Activated T-helper 17 cell treated with anti-CD3 and anti-CD28 coated beads, Interleukin-2, amount 50 U/mL, for 72 hours (primary cell): ENCODE measurements around the gene THRSP. TPM values are rescaled to one million over a fixed set of nuclear protein-coding genes. Genes with fewer than 3 reads are reported as not detected.

Experiments
- ATAC-seq: fragments of 150-1000 bp; cut with Tn5 transposase; replicated peaks from 2 replicates; pipeline ENCODE4 v1.10.0; 2021; ENCODE audit warnings: mild to moderate bottlenecking, moderate library complexity
- H3K27ac Mint-ChIP-seq: one replicate; pipeline ENCODE4 v1.8.0; 2022; ENCODE audit warnings: mixed read lengths
- H3K27me3 Mint-ChIP-seq: one replicate; pipeline ENCODE4 v1.8.0; 2022; ENCODE audit warnings: mixed read lengths
- H3K36me3 Mint-ChIP-seq: one replicate; pipeline ENCODE4 v1.8.0; 2022; ENCODE audit warnings: low read depth, mild to moderate bottlenecking, mixed read lengths
- H3K4me1 Mint-ChIP-seq: one replicate; pipeline ENCODE4 v1.8.0; 2022; ENCODE audit warnings: mixed read lengths
- H3K4me3 Mint-ChIP-seq: one replicate; pipeline ENCODE4 v1.8.0; 2022; ENCODE audit warnings: mild to moderate bottlenecking, mixed read lengths
- H3K9me3 Mint-ChIP-seq: one replicate; pipeline ENCODE4 v1.8.0; 2022; ENCODE audit warnings: mixed read lengths
- total RNA-seq, 2 donors: library from RNA; stranded (reverse); gene quantifications; one replicate each; pipeline ENCODE4 v1.2.3, GENCODE V29; 2022

The THRSP gene
- total RNA-seq, 2 donors from 2014 or later = not detected

DNA sequence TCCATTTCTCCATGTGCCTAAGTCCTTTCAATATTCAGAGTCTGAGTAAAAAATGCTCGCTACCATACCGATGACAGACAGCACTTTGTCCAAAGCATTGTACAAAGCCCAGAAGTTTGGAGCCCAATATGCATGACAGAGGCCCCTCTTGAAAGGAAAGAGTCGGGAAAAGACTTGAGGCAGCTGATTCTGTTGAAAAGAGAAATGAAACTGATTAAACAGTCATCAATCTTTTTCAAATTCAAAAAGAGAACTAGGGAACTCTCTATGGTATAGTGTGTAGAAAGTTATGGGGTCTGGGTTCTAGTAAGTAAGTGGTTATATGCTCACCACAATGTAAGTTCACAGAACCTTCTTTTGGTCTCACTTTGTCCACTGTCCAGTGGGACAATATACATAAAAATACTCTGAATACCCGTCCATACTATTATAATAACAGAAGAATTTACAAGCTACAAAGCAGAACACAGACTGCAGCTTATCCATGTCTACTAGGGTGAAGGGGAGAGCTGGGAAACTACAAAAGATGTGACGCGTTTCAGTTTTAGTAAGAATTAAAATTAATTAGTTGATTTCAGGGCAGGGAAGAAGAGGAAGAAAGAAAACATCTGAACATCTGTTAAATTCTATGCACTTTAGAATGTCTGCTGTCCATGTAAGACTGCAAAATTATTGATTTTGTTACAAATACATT lies 49.1 kb downstream of the THRSP start:
- Mint-ChIP-seq H3K36me3 (peaks cover 61% of the 10 kb centered on the region), H3K4me1 (no peaks in the 10 kb centered on the region), H3K4me3 (no peak overlapping the region), H3K27me3 (no peaks in the 10 kb centered on the region), H3K9me3 (no peaks in the 10 kb centered on the region), H3K27ac (no peak overlapping the region)
- ATAC-seq = no peak

Other genes starting within 250 kb of the THRSP start
- gene RSF1, start 243.1 kb upstream of the THRSP start, total RNA-seq = 10 to 100 TPM; 46.2 to 68.7 TPM
- 1 to 10 TPM; 7.4 to 7.7 TPM for gene AAMDC, start 242.7 kb upstream of the THRSP start, total RNA-seq
- 10 to 100 TPM; 63.5 to 73.5 TPM for gene INTS4, start 69.2 kb upstream of the THRSP start, total RNA-seq
- gene KCTD14, start 40.6 kb upstream of the THRSP start, total RNA-seq = under 1 TPM in 1 of 2 donors, not detected in 1; 0.21 TPM
- 100 to 1,000 TPM in 1 of 2 donors, 10 to 100 TPM in 1; 80.5 to 149 TPM for gene NDUFC2, start 16.0 kb downstream of the THRSP start, total RNA-seq
- 10 to 100 TPM; 38.3 to 70.2 TPM for gene ALG8, start 75.8 kb downstream of the THRSP start, total RNA-seq
- gene KCTD21, start 124.8 kb downstream of the THRSP start, total RNA-seq = 1 to 10 TPM; 6.1 to 7.5 TPM
- 1 to 10 TPM; 9.6 to 10.0 TPM for gene USP35, start 125.1 kb downstream of the THRSP start, total RNA-seq